GM10248 (cell line): Measurements from ENCODE around the gene DISC1.

ENCODE experiments used
- CTCF ChIA-PET: fragments of 300-600 bp; sonication (Branson Sonifier 250); formaldehyde crosslinking; extraction: SDS; loops from one replicate; lab custom pipeline; 2021; ENCODE audit warnings: antibody characterized with exemption; lab: Yijun Ruan, JAX
- POLR2A ChIA-PET: fragments of 350-650 bp; sonication (Branson Sonifier 250); formaldehyde crosslinking; extraction: SDS; loops from one replicate; lab custom pipeline; 2020; ENCODE audit warnings: antibody characterized with exemption; lab: Yijun Ruan, JAX
- DNase-seq: peaks from one replicate; pipeline ENCODE4 v3.0.0; 2012; ENCODE audit errors: extremely low spot score
- CTCF ChIP-seq: IDR thresholded peaks from 2 replicates; pipeline ENCODE4 v1.5.1; 2012; ENCODE audit warnings: mild to moderate bottlenecking, low read depth; ENCODE audit errors: extremely low read depth, missing control alignments, control extremely low read depth

The DISC1 gene

GRCh38 chr1:231604276-231604621 is 22.3 kb upstream of the DISC1 start:
- CTCF ChIA-PET = interaction anchor here (1.0 to 4.7 kb wide), 4 partner anchors 10 to 288 kb away, joined by 3 to 22 read pairs (median 9); no protein-coding TSS in a partner anchor
- TF ChIP-seq CTCF = no peak

GRCh38 chr1:231605149-231606100 is 21.2 kb upstream of the DISC1 start:
- CTCF ChIA-PET = interaction anchor here (0.9 to 4.7 kb wide), 8 partner anchors 11 to 295 kb away, joined by 3 to 22 read pairs (median 6); no protein-coding TSS in a partner anchor
- DNase-seq = no peak
- POLR2A ChIA-PET = no interaction called here
- TF ChIP-seq CTCF = no peak

More at GRCh38 chr1:231604276-231604621, 22.3 kb upstream of the DISC1 start:
- no peak for DNase-seq
- POLR2A ChIA-PET = no interaction called here

GRCh38 chr1:231606712-231607111 is 19.9 kb upstream of the DISC1 start:
- TF ChIP-seq CTCF = no peak
- DNase-seq = no peak
- CTCF ChIA-PET = interaction anchor here (1.1 to 4.7 kb wide), 7 partner anchors 10 to 291 kb away, joined by 3 to 22 read pairs (median 7); no protein-coding TSS in a partner anchor

GRCh38 chr1:231610388-231610787 is 16.2 kb upstream of the DISC1 start:
- POLR2A ChIA-PET = no interaction called here
- TF ChIP-seq CTCF = no peak
- CTCF ChIA-PET = no interaction called here
- DNase-seq = no peak

More at GRCh38 chr1:231606712-231607111, 19.9 kb upstream of the DISC1 start:
- POLR2A ChIA-PET = no interaction called here

- CTCF ChIA-PET = interaction anchor here (1.0 kb wide), 2 partner anchors 10 to 249 kb away, joined by 3 read pairs; no protein-coding TSS in a partner anchor
- DNase-seq = no peak
- no peak for TF ChIP-seq CTCF
- POLR2A ChIA-PET = no interaction called here
Measured at GRCh38 chr1:231611111-231611510, 15.5 kb upstream of the DISC1 start.

- TF ChIP-seq CTCF = no peak
- CTCF ChIA-PET = interaction anchor here (1.0 kb wide), 3 partner anchors 9 to 255 kb away, joined by 3 read pairs; no protein-coding TSS in a partner anchor
- POLR2A ChIA-PET = no interaction called here
- no peak for DNase-seq
Measured at GRCh38 chr1:231611851-231612250, 14.7 kb upstream of the DISC1 start.
